GM19455 (cell line): ENCODE measurements around the gene MEIOB.

Source experiments
- ATAC-seq: cut with Tn5 transposase; IDR thresholded peaks from one replicate; pipeline ENCODE4 v1.9.1; 2021; ENCODE audit not compliant: unreplicated experiment

MEIOB gene

DNA sequence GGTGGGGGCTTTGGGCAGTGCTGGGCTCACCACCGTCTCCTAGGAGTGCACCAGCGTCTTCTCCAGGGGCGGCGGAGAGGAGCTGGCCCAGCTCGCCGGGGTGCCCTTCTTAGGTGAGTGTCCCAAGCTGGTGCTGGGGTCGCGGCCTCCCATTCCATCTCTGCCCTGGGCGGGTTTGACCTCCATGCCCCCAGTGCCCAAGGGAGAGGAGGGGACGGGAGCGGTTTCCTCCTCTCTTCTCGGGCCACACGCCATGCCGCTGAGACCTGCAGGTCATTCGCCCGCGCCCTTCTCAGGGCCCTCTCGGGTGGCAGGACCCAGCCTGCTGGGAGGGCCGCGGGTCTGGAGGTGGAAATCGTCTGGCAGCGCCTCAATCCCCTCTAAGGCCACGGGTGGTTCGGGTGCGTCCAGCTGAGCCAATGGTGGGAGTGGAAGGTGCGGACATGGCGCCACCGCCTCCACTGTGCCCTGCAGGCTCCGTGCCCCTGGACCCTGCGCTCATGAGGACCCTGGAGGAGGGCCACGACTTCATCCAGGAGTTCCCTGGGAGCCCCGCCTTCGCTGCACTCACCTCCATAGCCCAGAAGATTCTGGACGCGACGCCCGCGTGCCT is 83.8 kb downstream of the MEIOB start:
- no peak for ATAC-seq

GRCh38 chr16:1787322-1788094 is 84.5 kb downstream of the MEIOB start:
- no peak for ATAC-seq

- ATAC-seq: no peak
Measured at GRCh38 chr16:1787056-1787321, 85.0 kb downstream of the MEIOB start.

DNA sequence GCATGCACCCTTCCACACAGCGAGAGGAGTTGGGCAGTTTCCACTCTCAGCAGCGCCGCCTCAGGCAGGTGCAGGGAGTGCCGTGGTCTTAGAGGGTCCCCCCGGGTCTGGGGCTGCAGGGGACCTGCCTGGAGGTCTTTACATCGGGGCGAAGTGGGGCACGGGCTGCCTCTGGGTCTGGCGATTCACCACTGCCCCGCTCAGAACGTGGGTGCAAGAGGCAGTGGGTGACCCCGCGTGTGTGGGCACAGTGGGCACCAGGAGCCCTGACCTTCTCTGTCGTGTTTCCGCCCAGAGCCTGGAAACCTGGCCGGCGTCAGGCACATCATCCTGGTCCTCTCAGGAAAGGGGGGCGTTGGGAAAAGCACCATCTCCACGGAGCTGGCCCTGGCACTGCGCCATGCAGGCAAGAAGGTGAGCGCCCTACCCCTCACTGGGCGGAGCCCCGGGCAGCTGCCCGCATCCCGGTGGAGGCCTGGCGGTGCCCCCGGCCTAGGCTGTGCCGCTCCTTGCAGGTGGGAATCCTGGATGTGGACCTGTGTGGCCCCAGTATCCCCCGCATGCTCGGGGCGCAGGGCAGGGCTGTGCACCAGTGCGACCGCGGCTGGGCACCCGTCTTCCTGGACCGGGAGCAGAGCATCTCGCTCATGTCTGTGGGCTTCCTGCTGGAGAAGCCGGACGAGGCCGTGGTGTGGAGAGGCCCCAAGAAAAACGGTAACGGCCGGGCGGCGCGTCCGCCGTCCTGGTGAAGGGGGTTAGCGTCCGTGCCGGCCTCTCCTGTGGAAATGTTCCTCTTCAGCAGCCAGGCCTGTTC is 85.5 kb downstream of the MEIOB start:
- ATAC-seq: no peak

- ATAC-seq: no peak
Measured at GRCh38 chr16:1785846-1786170, 86.2 kb downstream of the MEIOB start.

GRCh38 chr16:1784977-1785845 is 86.8 kb downstream of the MEIOB start:
- ATAC-seq: no peak
